ENCODE results near the gene RAB3GAP2. TPM values are rescaled to one million over a fixed set of nuclear protein-coding genes. Genes with fewer than 3 reads are reported as not detected.
A peak's percentile ranks its signal among the peaks of the same experiment; 100 is the strongest.
"Not testable (repeated sequence)": the region's sequence is repeated elsewhere in the genome, so short reads cannot be mapped to it uniquely, and the experiment has no call there.

The RAB3GAP2 gene
- total RNA-seq, 1 donor from 2014 or later: 33.0 TPM

GRCh38 chr1:220245900-220246299 is 26.4 kb downstream of the RAB3GAP2 start:
- not testable (repeated sequence) for FAIRE-seq

GRCh38 chr1:220243947-220244346 is 28.3 kb downstream of the RAB3GAP2 start:
- FAIRE-seq: no peak
- no peak for DNase-seq (ENCODE audit: low spot score in 2 of 2)

More at GRCh38 chr1:220245900-220246299, 26.4 kb downstream of the RAB3GAP2 start:
- not testable (repeated sequence) for DNase-seq (ENCODE audit: low spot score in 2 of 2)

DNA sequence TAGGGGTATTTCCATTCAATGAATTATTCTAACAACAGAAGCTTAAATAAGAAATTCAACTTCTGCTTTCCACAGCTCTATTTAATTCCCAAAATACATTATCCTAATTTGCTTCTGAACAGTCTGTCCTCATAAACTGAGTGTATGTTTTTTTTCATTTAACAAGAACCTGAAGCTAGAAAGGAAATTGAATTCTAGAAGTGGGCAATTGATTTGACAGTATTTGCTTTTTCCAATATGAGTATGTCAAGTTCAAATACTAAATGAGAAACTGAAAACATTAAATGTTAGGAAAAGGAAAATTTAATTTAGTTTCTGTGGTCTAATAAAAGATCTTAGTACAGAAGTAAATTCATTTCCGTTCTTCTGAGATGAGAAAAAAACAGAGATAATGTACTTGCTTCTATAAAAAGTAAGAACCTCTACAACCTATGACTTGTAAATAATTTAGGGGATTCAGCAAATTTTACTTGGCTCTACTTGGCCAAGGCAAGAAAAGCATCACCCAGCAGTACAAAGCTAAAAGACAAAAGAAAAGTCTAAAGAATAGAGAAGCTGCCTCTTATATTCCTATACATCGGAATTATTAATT is 31.1 kb downstream of the RAB3GAP2 start:
- FAIRE-seq: no peak
- no peak for DNase-seq (ENCODE audit: low spot score in 2 of 2)

- no peak for DNase-seq (ENCODE audit: low spot score in 2 of 2)
- FAIRE-seq: no peak
Observed at GRCh38 chr1:220239966-220240365, 32.3 kb downstream of the RAB3GAP2 start.

DNA sequence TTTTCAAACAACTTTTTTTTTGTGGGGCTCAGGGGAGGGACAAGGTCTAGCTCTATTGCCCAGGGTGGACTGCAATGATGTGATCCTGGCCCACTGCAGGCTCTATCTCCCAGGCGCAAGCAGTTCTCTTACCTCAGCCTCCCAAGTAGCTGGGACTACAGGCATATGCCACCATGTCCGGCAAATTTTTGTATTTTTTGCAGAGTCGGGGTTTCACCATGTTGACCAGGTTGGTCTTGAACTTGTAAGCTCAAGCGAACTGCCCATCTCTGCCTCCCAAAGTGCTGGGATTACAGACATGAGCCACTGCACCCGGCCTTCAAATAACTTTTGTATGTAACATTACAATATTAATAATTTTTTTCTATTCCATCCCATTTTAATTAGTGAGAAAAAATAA is 33.0 kb downstream of the RAB3GAP2 start:
- FAIRE-seq (no peak), DNase-seq (ENCODE audit: low spot score in 2 of 2) (no peak)

GRCh38 chr1:220236278-220236677 is 36.0 kb downstream of the RAB3GAP2 start:
- DNase-seq (ENCODE audit: low spot score in 2 of 2); FAIRE-seq: not testable (repeated sequence)

GRCh38 chr1:220235462-220235861 is 36.8 kb downstream of the RAB3GAP2 start:
- no peak for DNase-seq (ENCODE audit: low spot score in 2 of 2)
- FAIRE-seq: no peak

DNA sequence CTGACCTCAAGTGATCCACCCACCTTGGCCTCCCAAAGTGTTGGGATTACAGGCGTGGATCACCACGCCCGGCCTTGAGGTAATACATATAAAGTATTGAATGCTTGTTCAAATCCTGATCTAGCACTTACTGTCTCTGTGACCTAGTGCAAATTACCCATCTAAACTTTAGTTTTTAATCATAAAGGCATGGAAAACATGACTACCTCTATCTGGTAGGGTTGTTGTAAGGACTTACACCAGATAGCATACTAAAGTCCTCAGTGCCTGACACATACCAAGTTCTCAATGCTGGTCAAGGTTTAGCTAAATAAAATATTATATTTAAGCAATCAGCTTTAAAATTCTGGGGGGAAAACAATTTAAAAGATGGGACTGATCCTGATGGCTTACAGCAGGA is 38.3 kb downstream of the RAB3GAP2 start:
- FAIRE-seq (no peak), DNase-seq (ENCODE audit: low spot score in 2 of 2) (no peak)

DNA sequence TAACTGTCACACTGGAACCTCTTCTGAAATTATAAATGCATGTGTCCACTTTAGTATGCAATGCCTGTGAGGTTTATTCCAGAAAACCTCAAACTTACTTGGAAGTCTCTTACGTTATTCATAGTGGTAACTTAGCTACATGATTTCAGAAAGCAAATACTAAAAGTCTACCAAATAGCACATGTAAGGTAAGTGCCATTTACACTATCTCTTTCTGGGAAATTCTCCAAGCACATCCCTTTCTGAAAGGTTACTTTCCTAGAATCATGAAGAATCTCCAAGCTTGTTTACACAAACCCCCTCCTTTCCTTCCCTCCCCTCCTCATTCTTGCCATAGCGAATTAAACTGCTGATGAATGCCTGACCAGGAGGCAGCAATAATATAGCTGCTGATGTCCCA is 42.5 kb downstream of the RAB3GAP2 start:
- FAIRE-seq (no peak), DNase-seq (ENCODE audit: low spot score in 2 of 2) (no peak)

- DNase-seq (ENCODE audit: low spot score in 2 of 2) (no peak), FAIRE-seq (no peak)
Observed at GRCh38 chr1:220227393-220227792, 44.9 kb downstream of the RAB3GAP2 start.

DNA sequence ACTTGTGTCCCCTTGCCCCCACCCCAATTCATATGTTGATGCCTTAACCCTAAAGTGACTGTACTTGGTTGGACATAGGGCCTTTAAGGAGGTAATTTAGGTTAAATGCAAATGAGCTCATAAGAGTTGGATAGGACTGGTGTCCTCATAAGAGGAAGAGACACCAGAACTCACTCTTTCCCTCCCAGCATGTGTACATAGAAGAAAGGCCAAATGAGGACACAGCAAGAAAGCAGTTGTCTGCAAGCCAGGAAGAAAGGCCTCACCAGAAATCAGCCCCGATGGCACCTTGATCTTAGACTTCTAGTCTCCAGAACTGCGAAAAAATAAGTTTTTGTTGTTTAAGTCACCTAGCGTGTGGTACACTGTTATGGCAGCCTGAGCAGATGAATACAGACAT is 45.5 kb downstream of the RAB3GAP2 start:
- DNase-seq (ENCODE audit: low spot score in 2 of 2): no peak
- FAIRE-seq: no peak

DNA sequence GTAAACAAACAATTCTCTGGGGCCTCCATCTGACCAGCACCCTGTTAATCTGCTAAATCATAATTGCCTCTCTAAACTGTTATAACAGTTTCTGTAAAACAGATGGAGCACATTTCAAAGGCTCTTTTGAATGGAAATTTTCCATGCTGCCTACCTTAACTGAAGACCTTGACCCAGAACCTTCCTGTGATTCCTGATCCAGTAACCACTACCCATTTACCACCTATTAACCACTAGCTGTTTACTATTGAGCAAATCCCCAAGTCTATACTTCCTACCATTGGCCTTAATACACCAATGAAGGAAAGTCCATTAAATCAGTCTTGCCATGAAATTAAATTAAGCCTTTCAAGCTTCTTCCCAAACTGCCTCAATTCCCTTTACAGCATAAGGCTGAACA is 46.3 kb downstream of the RAB3GAP2 start:
- no peak for DNase-seq (ENCODE audit: low spot score in 2 of 2)
- FAIRE-seq: no peak

GRCh38 chr1:220224611-220225124 is 47.6 kb downstream of the RAB3GAP2 start:
- DNase-seq (ENCODE audit: low spot score in 2 of 2) (no peak), FAIRE-seq (no peak)

GRCh38 chr1:220224033-220224432 is 48.2 kb downstream of the RAB3GAP2 start:
- DNase-seq (ENCODE audit: low spot score in 2 of 2): no peak
- FAIRE-seq: no peak

- FAIRE-seq: peak; percentile 65
- no peak for DNase-seq (ENCODE audit: low spot score in 2 of 2)
Observed at GRCh38 chr1:220222939-220223338, 49.3 kb downstream of the RAB3GAP2 start.

GRCh38 chr1:220221670-220222069 is 50.6 kb downstream of the RAB3GAP2 start:
- DNase-seq (ENCODE audit: low spot score in 2 of 2) (no peak), FAIRE-seq (no peak)

DNA sequence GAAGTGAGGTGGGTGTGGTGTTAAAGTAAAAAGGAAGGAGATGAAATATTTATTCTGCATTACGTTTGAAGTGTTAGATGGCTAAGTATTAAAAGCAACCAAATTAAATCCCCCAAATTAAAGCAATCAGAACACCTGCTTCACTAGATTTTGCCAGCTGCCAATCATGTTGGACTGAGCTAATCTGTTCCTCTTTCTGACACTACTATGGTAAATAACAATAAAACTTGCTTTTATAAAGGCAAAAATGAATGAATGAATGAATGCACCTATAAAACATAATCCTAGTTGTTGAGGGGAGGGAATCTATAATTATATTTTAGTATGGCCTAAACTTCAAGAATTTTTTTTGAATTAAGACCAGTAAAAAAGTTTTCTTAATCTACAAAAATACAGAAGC is 51.0 kb downstream of the RAB3GAP2 start:
- DNase-seq (ENCODE audit: low spot score in 2 of 2) (no peak), FAIRE-seq (no peak)

DNA sequence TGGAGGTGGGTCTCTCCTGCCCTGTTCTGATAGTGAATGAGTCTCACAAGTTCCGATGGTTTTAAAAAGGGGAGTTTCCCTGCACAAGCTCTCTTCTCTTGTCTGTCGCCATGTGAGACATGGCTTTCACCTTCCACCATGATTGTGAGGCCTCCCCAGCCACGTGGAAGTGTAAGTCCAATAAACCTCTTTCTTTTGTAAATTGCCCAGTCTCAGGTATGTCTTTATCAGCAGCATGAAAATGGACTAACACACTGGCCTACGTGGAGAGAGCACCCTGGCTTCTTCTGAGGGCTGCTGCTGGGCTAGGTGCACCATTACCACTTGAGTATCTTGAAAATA is 51.6 kb downstream of the RAB3GAP2 start:
- DNase-seq (ENCODE audit: low spot score in 2 of 2); FAIRE-seq: not testable (repeated sequence)

DNA sequence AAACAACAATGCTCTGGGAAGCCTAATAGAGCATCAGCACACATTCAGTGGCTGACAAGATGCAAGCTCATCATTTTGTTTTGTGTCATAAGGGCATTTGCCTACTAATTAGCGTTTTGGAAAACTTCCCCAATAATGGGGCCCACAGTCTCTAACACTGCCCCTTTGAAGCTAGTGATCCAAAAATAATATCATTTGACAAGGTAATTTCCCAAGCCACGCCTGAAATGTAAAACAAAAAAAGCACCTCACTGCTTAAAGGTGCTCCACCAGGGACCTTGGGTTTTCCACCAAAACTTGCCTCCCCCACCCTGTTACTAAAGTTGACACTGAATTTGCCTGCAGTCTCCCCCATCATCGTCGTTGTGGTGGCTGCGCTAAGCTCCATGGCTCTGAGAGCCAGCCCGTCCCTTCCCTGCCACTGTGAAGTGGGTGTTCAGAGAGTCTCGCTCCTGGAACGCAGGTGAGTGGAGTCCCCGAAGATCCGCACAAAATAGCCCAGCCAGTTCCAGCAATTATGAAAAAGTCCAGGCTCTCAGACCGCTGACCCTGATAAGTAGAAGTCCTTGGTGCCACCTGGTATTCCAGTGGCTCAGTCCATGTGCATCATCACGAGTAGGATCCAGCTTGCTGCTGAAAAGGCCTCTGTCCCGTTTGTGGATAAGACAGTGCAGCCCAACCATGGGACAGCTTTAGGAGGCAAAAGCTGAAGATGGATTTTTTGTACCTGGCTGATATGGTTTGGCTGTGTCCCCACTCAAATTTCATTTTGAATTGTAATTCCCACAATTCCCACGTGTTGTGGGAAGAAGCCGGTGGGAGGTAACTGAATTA is 52.2 kb downstream of the RAB3GAP2 start:
- FAIRE-seq: no peak

GRCh38 chr1:220219136-220219442 is 53.2 kb downstream of the RAB3GAP2 start:
- no peak for DNase-seq (ENCODE audit: low spot score in 2 of 2)
- FAIRE-seq: no peak

More for the DNA sequence above, 52.2 kb downstream of the RAB3GAP2 start:
- DNase-seq (ENCODE audit: low spot score in 2 of 2): no peak

DNA sequence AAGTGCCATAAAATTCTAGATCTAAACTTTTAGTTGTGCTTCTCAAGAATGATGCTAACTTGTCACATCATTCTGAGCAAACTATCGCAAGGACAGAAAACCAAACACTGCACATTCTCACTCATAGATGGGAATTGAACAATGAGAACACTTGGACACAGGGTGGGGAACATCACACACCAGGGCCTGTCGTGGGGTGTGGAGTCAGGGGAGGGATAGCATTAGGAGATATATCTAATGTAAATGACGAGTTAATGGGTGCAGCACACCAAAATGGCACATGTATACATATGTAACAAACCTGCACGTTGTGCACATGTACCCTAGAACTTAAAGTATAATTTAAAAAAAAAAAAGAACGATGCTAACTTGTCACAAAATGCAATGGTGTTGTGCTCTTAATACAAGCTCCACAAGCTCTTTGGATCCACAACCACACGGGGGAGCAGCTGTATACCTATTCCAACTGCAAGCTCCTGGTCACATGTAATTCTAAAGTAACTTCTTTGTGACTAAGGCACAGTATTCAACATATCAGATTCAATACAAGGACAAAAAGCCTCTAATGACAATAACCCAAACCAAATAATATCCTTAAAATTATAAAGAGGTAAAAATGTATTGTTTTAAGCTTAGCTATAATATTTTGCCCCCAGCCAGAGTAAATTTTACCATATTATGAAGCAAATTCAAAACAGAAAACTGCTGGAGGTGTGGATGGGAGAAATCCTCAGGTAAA is 53.7 kb downstream of the RAB3GAP2 start:
- DNase-seq (ENCODE audit: low spot score in 2 of 2): peak in 1 of 2 donors; percentile 39
- not testable (repeated sequence) for FAIRE-seq
